CD14-positive monocyte (primary cell): ENCODE results near the gene FAM227B. TPM values are rescaled to one million over a fixed set of nuclear protein-coding genes. Genes with fewer than 3 reads are reported as not detected.

Source experiments
- DNase-seq, 3 donors: peaks; one replicate each; pipeline ENCODE4 v3.0.0-alpha.2; 2011 to 2022
- H2AFZ ChIP-seq: 2 replicates; pipeline ENCODE4 v1.6.0; 2012; ENCODE audit warnings: mild to moderate bottlenecking, low read depth, low read length, inconsistent platforms; ENCODE audit not compliant: insufficient read depth, poor library complexity, severe bottlenecking
- H3K27ac ChIP-seq, 2 donors: 1 replicate in 1 of 2; 2 replicates in 1 of 2; pipeline ENCODE4 v1.5.1; 2012 to 2013; ENCODE audit warnings: low read length in 2 of 2, control low read depth in 1 of 2, inconsistent platforms in 1 of 2, low read depth in 1 of 2, mild to moderate bottlenecking in 1 of 2
- H3K27me3 ChIP-seq, 2 donors: one replicate each; pipeline versions ENCODE4 v1.6.0 to v1.6.1; 2011 to 2013; ENCODE audit warnings: low read length in 2 of 2; ENCODE audit not compliant: control insufficient read depth in 2 of 2, insufficient read depth in 2 of 2
- H3K36me3 ChIP-seq, 2 donors: replicated peaks in 1 of 2; 1 replicate in 1 of 2; 2 replicates in 1 of 2; pipeline versions ENCODE4 v1.5.1 to v1.6.1; 2012 to 2013; ENCODE audit warnings: low read length in 2 of 2, control low read depth in 1 of 2, inconsistent platforms in 1 of 2, mild to moderate bottlenecking in 1 of 2; ENCODE audit not compliant: insufficient read depth in 2 of 2, control insufficient read depth in 1 of 2
- H3K4me1 ChIP-seq, 2 donors: 1 replicate in 1 of 2; 2 replicates in 1 of 2; pipeline versions ENCODE4 v1.5.1 to v1.6.1; 2012 to 2013; ENCODE audit warnings: low read length in 2 of 2, control low read depth in 1 of 2, inconsistent platforms in 1 of 2, mild to moderate bottlenecking in 1 of 2, moderate library complexity in 1 of 2; ENCODE audit not compliant: insufficient read depth in 2 of 2, control insufficient read depth in 1 of 2
- H3K4me2 ChIP-seq: replicated peaks from 2 replicates; pipeline ENCODE3; 2012; ENCODE audit warnings: low read length, moderate library complexity, mild to moderate bottlenecking; ENCODE audit not compliant: poor library complexity, severe bottlenecking; ENCODE audit errors: extremely low read depth
- H3K4me3 ChIP-seq, 3 experiments: fragments of 200-600 bp in 1 of 3; sonication (generic) in 1 of 3; replicated peaks in 1 of 3; 1 replicate in 2 of 3; 2 replicates in 1 of 3; pipeline ENCODE4 v1.5.1; 2011 to 2013; ENCODE audit warnings: low read length in 3 of 3, mild to moderate bottlenecking in 3 of 3, control low read depth in 2 of 3, low read depth in 2 of 3, inconsistent platforms in 1 of 3, moderate library complexity in 1 of 3
- H3K79me2 ChIP-seq: 2 replicates; pipeline ENCODE4 v1.6.0; 2012; ENCODE audit warnings: mild to moderate bottlenecking, control low read depth, inconsistent platforms, low read length, moderate library complexity; ENCODE audit not compliant: insufficient read depth
- H3K9ac ChIP-seq: 2 replicates; pipeline ENCODE4 v1.6.0; 2017; ENCODE audit warnings: low read length, mild to moderate bottlenecking; ENCODE audit not compliant: insufficient read depth, poor library complexity, severe bottlenecking
- H3K9me3 ChIP-seq, 2 donors: replicated peaks in 1 of 2; 1 replicate in 1 of 2; 2 replicates in 1 of 2; pipeline versions ENCODE4 v1.5.1 to v1.6.1; 2012 to 2013; ENCODE audit warnings: low read length in 2 of 2, control low read depth in 1 of 2; ENCODE audit not compliant: control insufficient read depth in 1 of 2, insufficient read depth in 1 of 2
- H4K20me1 ChIP-seq: 2 replicates; pipeline ENCODE4 v1.6.0; 2012; ENCODE audit warnings: mild to moderate bottlenecking, low read length, control low read depth, moderate library complexity; ENCODE audit not compliant: insufficient read depth
- H3K27ac Mint-ChIP-seq, 7 donors: one replicate each; pipeline ENCODE4 v1.8.0; 2020; ENCODE audit warnings: mild to moderate bottlenecking in 7 of 7, mixed read lengths in 7 of 7, moderate library complexity in 6 of 7, inconsistent platforms in 2 of 7
- H3K27me3 Mint-ChIP-seq, 3 donors: one replicate each; pipeline ENCODE4 v1.8.0; 2021 to 2022; ENCODE audit warnings: low read depth in 3 of 3, mild to moderate bottlenecking in 3 of 3, mixed read lengths in 3 of 3, moderate library complexity in 3 of 3, inconsistent platforms in 1 of 3
- H3K36me3 Mint-ChIP-seq, 2 donors: one replicate each; pipeline ENCODE4 v1.8.0; 2020; ENCODE audit warnings: mixed read lengths in 2 of 2, inconsistent platforms in 1 of 2, mild to moderate bottlenecking in 1 of 2
- H3K4me1 Mint-ChIP-seq: one replicate; pipeline ENCODE4 v1.8.0; 2020; ENCODE audit warnings: mild to moderate bottlenecking, mixed read lengths
- H3K4me3 Mint-ChIP-seq, 2 donors: one replicate each; pipeline ENCODE4 v1.8.0; 2020; ENCODE audit warnings: mild to moderate bottlenecking in 2 of 2, mixed read lengths in 2 of 2, moderate library complexity in 1 of 2
- H3K9me3 Mint-ChIP-seq, 7 donors: one replicate each; pipeline ENCODE4 v1.8.0; 2020 to 2022; ENCODE audit warnings: mixed read lengths in 7 of 7, mild to moderate bottlenecking in 6 of 7, moderate library complexity in 6 of 7, inconsistent platforms in 2 of 7
- WGBS: methylation state at CpG from one replicate; pipeline ENCODE4 v1.1.5; 2013; ENCODE audit warnings: missing lambda C conversion rate; ENCODE audit not compliant: insufficient coverage; 5-methylcytosine and 5-hydroxymethylcytosine counted together
- intact Hi-C, 2 donors: fragments of 100-400 bp; cut with micrococcal nuclease; formaldehyde crosslinking; loops; one replicate each; pipeline versions ENCODE4 v1.15.0 to v1.15.1; 2023
- polyA plus RNA-seq, 3 donors: library from polyadenylated mRNA; depleted of rRNA in 1 of 3; unstranded in 2 of 3; stranded (reverse) in 1 of 3; fragments of 300-500 nt in 2 of 3; fragments of >200 nt in 1 of 3; fragmentation: Illumina TruSeq in 2 of 3; gene quantifications; 1 replicate in 2 of 3; 2 replicates in 1 of 3; pipeline ENCODE4 v1.2.3, GENCODE V29; 2012 to 2021
- TF ChIP-seq, protein P1 (sequence below): fragments of 200-600 bp; IDR thresholded peaks from one replicate; pipeline ENCODE4 v1.8.0; 2022; ENCODE audit warnings: antibody characterized with exemption, mild to moderate bottlenecking

Gene FAM227B
- polyA plus RNA-seq, 3 donors = 0.28 to 0.72 (median 0.49) TPM

DNA sequence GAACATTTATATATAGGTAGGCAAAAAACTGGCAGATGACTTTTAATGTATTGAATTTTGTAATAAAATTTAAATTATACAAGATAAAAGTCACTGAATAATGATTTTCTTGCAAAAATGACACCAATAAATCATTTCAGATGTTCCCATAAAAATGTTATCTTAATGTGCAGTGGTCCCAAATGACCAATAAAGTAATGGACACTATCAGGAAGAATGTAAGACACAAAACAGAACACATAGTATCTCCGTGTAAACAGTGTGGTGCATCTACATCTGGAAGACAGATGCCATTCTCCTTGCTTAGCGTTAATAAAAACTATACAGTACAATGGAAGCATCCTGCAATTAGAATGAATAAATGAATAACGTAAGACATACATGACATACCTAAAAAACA lies 156.1 kb downstream of the FAM227B start:
- H3K9ac ChIP-seq = no peak overlapping the region
- 100% methylated on average over 1 of the region's 3 CpGs for WGBS
- H3K27me3 ChIP-seq = no peaks in the 10 kb centered on the region
- TF ChIP-seq, protein P1, sequence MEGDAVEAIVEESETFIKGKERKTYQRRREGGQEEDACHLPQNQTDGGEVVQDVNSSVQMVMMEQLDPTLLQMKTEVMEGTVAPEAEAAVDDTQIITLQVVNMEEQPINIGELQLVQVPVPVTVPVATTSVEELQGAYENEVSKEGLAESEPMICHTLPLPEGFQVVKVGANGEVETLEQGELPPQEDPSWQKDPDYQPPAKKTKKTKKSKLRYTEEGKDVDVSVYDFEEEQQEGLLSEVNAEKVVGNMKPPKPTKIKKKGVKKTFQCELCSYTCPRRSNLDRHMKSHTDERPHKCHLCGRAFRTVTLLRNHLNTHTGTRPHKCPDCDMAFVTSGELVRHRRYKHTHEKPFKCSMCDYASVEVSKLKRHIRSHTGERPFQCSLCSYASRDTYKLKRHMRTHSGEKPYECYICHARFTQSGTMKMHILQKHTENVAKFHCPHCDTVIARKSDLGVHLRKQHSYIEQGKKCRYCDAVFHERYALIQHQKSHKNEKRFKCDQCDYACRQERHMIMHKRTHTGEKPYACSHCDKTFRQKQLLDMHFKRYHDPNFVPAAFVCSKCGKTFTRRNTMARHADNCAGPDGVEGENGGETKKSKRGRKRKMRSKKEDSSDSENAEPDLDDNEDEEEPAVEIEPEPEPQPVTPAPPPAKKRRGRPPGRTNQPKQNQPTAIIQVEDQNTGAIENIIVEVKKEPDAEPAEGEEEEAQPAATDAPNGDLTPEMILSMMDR = no peak
- H3K36me3 Mint-ChIP-seq = no peaks in the 10 kb centered on the region
- H3K9me3 ChIP-seq = no peaks in the 10 kb centered on the region
- H4K20me1 ChIP-seq = no peaks in the 10 kb centered on the region
- peaks cover 41% of the 10 kb centered on the region for H3K4me1 Mint-ChIP-seq
- H3K4me2 ChIP-seq = no peak overlapping the region
- H3K36me3 ChIP-seq = no peaks in the 10 kb centered on the region
- H3K27ac ChIP-seq = no peak overlapping the region
- no peak overlapping the region for H2AFZ ChIP-seq
- no peak overlapping the region for H3K27ac Mint-ChIP-seq
- peaks cover 0 to 2% (median 0%) of the 10 kb centered on the region in 3 donors for H3K27me3 Mint-ChIP-seq
- H3K79me2 ChIP-seq = no peaks in the 10 kb centered on the region
- no peak for DNase-seq
- intact Hi-C loops = no loop called here
- no peaks in the 10 kb centered on the region for H3K9me3 Mint-ChIP-seq
- H3K4me3 ChIP-seq = no peak overlapping the region
- H3K4me3 Mint-ChIP-seq = no peak overlapping the region
- peaks cover 26 to 32% of the 10 kb centered on the region in 2 donors for H3K4me1 ChIP-seq

DNA sequence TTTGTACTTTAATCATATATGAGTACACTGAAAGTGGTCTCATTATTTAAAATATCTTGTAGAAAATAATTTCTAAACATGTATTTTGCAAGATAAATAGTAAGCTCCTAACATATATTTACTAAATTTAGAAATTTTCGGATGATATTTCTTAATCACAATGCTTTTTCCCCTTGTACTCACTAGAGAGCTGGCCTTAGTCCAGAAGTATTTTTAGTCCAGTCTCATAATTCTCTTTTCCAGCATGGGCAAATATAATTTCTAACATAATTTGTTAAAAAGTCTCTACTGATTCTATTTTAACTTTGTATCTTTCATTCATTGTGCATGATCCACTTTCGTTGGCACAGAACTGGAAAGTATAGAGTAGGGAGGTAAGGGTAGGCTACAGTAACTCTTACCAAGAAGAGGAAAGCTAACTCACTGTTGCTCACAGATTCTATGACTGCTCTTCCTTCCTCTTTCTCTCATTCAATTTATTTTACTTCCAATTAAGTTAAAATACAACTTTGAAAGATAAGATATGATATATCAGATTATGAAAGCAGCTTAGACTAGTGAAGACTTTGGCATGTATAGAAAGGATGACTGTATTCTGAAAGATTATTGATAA lies 158.3 kb downstream of the FAM227B start:
- Histone ChIP-seq H2AFZ (no peak overlapping the region), H3K4me1 (peaks cover 26 to 32% of the 10 kb centered on the region in 2 donors), H3K4me2 (peak overlapping the region; percentile 51), H3K36me3 (no peaks in the 10 kb centered on the region), H4K20me1 (no peaks in the 10 kb centered on the region), H3K9me3 (no peaks in the 10 kb centered on the region), H3K27ac (peak overlapping the region; percentile 56 to 70), H3K4me3 (peak overlapping the region in 1 of 3 experiments; percentile 30), H3K9ac (no peak overlapping the region), H3K27me3 (no peaks in the 10 kb centered on the region), H3K79me2 (no peaks in the 10 kb centered on the region)
- intact Hi-C loops = no loop called here
- WGBS = no CpG with 5 or more reads among the region's 2 CpGs
- Mint-ChIP-seq H3K4me3 (peak overlapping the region in 1 of 2 donors; percentile 64), H3K27me3 (peaks cover 0 to 2% (median 0%) of the 10 kb centered on the region in 3 donors), H3K36me3 (no peaks in the 10 kb centered on the region), H3K9me3 (no peaks in the 10 kb centered on the region), H3K27ac (peak overlapping the region; percentile 38 to 91 (median 82)), H3K4me1 (peaks cover 36% of the 10 kb centered on the region)
- DNase-seq = peak; percentile 29 to 55 (median 40)
- TF ChIP-seq, protein P1 = no peak
